Measurements from ENCODE around the gene MSX2.

- TF ChIP-seq, protein P1, sequence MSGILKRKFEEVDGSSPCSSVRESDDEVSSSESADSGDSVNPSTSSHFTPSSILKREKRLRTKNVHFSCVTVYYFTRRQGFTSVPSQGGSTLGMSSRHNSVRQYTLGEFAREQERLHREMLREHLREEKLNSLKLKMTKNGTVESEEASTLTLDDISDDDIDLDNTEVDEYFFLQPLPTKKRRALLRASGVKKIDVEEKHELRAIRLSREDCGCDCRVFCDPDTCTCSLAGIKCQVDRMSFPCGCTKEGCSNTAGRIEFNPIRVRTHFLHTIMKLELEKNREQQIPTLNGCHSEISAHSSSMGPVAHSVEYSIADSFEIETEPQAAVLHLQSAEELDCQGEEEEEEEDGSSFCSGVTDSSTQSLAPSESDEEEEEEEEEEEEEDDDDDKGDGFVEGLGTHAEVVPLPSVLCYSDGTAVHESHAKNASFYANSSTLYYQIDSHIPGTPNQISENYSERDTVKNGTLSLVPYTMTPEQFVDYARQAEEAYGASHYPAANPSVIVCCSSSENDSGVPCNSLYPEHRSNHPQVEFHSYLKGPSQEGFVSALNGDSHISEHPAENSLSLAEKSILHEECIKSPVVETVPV (CRISPR knock-in tag; IDR thresholded peaks at IDR 0.05): no peak
- TF ChIP-seq, protein P2, sequence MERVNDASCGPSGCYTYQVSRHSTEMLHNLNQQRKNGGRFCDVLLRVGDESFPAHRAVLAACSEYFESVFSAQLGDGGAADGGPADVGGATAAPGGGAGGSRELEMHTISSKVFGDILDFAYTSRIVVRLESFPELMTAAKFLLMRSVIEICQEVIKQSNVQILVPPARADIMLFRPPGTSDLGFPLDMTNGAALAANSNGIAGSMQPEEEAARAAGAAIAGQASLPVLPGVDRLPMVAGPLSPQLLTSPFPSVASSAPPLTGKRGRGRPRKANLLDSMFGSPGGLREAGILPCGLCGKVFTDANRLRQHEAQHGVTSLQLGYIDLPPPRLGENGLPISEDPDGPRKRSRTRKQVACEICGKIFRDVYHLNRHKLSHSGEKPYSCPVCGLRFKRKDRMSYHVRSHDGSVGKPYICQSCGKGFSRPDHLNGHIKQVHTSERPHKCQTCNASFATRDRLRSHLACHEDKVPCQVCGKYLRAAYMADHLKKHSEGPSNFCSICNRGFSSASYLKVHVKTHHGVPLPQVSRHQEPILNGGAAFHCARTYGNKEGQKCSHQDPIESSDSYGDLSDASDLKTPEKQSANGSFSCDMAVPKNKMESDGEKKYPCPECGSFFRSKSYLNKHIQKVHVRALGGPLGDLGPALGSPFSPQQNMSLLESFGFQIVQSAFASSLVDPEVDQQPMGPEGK (CRISPR knock-in tag; IDR thresholded peaks at IDR 0.05; ENCODE audit: borderline replicate concordance): no peak
- TF ChIP-seq, protein P3, sequence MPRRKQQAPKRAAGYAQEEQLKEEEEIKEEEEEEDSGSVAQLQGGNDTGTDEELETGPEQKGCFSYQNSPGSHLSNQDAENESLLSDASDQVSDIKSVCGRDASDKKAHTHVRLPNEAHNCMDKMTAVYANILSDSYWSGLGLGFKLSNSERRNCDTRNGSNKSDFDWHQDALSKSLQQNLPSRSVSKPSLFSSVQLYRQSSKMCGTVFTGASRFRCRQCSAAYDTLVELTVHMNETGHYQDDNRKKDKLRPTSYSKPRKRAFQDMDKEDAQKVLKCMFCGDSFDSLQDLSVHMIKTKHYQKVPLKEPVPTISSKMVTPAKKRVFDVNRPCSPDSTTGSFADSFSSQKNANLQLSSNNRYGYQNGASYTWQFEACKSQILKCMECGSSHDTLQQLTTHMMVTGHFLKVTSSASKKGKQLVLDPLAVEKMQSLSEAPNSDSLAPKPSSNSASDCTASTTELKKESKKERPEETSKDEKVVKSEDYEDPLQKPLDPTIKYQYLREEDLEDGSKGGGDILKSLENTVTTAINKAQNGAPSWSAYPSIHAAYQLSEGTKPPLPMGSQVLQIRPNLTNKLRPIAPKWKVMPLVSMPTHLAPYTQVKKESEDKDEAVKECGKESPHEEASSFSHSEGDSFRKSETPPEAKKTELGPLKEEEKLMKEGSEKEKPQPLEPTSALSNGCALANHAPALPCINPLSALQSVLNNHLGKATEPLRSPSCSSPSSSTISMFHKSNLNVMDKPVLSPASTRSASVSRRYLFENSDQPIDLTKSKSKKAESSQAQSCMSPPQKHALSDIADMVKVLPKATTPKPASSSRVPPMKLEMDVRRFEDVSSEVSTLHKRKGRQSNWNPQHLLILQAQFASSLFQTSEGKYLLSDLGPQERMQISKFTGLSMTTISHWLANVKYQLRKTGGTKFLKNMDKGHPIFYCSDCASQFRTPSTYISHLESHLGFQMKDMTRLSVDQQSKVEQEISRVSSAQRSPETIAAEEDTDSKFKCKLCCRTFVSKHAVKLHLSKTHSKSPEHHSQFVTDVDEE (CRISPR knock-in tag; IDR thresholded peaks at IDR 0.05): no peak
- TF ChIP-seq ARNTL (CRISPR knock-in tag; IDR thresholded peaks at IDR 0.05; ENCODE audit: borderline replicate concordance, low read depth) (no peak), ZFP30 (CRISPR knock-in tag; IDR thresholded peaks at IDR 0.05) (no peak), ZNF8 (CRISPR knock-in tag; IDR thresholded peaks at IDR 0.05) (no peak), CREB5 (CRISPR knock-in tag; IDR thresholded peaks at IDR 0.05; ENCODE audit: low read depth) (no peak), BACH2 (CRISPR knock-in tag; IDR thresholded peaks at IDR 0.05; ENCODE audit: borderline replicate concordance) (no peak), TCF4 (CRISPR knock-in tag; IDR thresholded peaks at IDR 0.05; ENCODE audit: borderline replicate concordance) (no peak), POU6F1 (CRISPR knock-in tag; IDR thresholded peaks at IDR 0.05; ENCODE audit: borderline replicate concordance, low read depth) (no peak), RARB (CRISPR knock-in tag; IDR thresholded peaks at IDR 0.05) (no peak), ISL1 (CRISPR knock-in tag; IDR thresholded peaks at IDR 0.05) (no peak)
Measured at GRCh38 chr5:174678107-174678506, 46.3 kb upstream of the MSX2 start.

Measured in SK-N-SH treated with all-trans-retinoic acid at 6 μM for 48 hours (cell line).